ENCODE results near the gene SERPINA3.
"Not testable (repeated sequence)": the region's sequence is repeated elsewhere in the genome, so short reads cannot be mapped to it uniquely, and the experiment has no call there.

The SERPINA3 gene

GRCh38 chr14:94584591-94585280 is 27.5 kb upstream of the SERPINA3 start:
- DNase-seq: no peak

- no peak for DNase-seq
Measured at GRCh38 chr14:94586635-94587034, 25.6 kb upstream of the SERPINA3 start.

- no peak for DNase-seq
Measured at GRCh38 chr14:94588311-94588710, 23.9 kb upstream of the SERPINA3 start.

GRCh38 chr14:94591073-94591472 is 21.1 kb upstream of the SERPINA3 start:
- DNase-seq: no peak

GRCh38 chr14:94591871-94592270 is 20.3 kb upstream of the SERPINA3 start:
- no peak for DNase-seq

GRCh38 chr14:94592457-94592856 is 19.7 kb upstream of the SERPINA3 start:
- DNase-seq: no peak

GRCh38 chr14:94593376-94593748 is 18.8 kb upstream of the SERPINA3 start:
- DNase-seq: no peak

- no peak for DNase-seq
Measured at GRCh38 chr14:94593749-94594431, 18.3 kb upstream of the SERPINA3 start.

- DNase-seq: no peak
Measured at GRCh38 chr14:94594441-94594840, 17.8 kb upstream of the SERPINA3 start.

GRCh38 chr14:94595912-94596311 is 16.3 kb upstream of the SERPINA3 start:
- DNase-seq: no peak

GRCh38 chr14:94596361-94596760 is 15.8 kb upstream of the SERPINA3 start:
- DNase-seq: no peak

- DNase-seq: no peak
Measured at GRCh38 chr14:94597788-94598187, 14.4 kb upstream of the SERPINA3 start.

GRCh38 chr14:94598506-94598815 is 13.7 kb upstream of the SERPINA3 start:
- no peak for DNase-seq

- no peak for DNase-seq
Measured at GRCh38 chr14:94598816-94599655, 13.2 kb upstream of the SERPINA3 start.

GRCh38 chr14:94599656-94600004 is 12.6 kb upstream of the SERPINA3 start:
- no peak for DNase-seq

- DNase-seq: no peak
Measured at GRCh38 chr14:94600148-94600545, 12.0 kb upstream of the SERPINA3 start.

- no peak for DNase-seq
Measured at GRCh38 chr14:94601884-94602391, 10.3 kb upstream of the SERPINA3 start.

- DNase-seq: no peak
Measured at GRCh38 chr14:94602722-94603121, 9.5 kb upstream of the SERPINA3 start.

- no peak for DNase-seq
Measured at GRCh38 chr14:94605361-94605760, 6.8 kb upstream of the SERPINA3 start.

GRCh38 chr14:94608966-94609365 is 3.2 kb upstream of the SERPINA3 start:
- DNase-seq: not testable (repeated sequence)

GRCh38 chr14:94611179-94611578 is 1.0 kb upstream of the SERPINA3 start:
- no peak for DNase-seq

GRCh38 chr14:94612580-94613554 is 676 bp downstream of the SERPINA3 start:
- DNase-seq: no peak
